HG03108 (cell line): ENCODE results near the gene DCP2.

Experiments used
- ATAC-seq: cut with Tn5 transposase; IDR thresholded peaks from one replicate; pipeline ENCODE4 v1.9.1; 2021; ENCODE audit warnings: moderate library complexity; ENCODE audit not compliant: unreplicated experiment

DCP2 gene

DNA sequence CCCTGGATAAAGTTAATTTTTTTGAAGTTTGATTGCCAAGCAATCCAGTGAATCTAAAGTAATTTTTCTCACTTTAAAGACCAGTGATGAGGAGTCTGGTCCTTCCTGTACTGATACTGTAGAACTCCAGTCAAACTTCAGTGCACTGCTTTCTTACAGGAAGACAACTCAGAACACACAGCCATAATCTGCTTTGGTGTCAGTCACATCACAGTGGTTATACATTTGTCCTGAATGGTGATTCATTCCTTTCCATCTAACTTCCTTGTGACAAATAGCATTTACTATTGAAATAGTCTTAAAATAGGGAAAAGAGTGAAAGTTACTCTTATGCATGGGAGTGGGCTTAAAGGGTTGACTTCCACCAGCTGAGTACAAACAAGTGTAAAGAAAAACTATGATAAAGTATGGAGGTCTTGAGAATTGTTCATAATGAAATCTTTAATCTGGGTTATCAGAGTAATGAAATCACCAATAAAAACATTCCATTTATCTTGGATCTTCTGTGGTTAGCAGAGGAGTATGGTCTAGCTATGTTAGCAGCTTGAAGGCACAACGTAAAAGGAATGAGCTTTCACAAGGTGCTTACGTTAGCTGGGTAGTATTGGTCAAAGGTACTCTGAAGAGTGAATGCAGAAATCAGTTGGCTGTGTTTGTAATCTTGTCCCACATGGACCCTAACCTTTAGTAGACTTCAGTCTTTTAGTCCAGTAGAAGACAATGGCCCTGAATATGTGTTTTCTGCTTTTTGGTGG is 41.5 kb downstream of the DCP2 start:
- no peak for ATAC-seq

DNA sequence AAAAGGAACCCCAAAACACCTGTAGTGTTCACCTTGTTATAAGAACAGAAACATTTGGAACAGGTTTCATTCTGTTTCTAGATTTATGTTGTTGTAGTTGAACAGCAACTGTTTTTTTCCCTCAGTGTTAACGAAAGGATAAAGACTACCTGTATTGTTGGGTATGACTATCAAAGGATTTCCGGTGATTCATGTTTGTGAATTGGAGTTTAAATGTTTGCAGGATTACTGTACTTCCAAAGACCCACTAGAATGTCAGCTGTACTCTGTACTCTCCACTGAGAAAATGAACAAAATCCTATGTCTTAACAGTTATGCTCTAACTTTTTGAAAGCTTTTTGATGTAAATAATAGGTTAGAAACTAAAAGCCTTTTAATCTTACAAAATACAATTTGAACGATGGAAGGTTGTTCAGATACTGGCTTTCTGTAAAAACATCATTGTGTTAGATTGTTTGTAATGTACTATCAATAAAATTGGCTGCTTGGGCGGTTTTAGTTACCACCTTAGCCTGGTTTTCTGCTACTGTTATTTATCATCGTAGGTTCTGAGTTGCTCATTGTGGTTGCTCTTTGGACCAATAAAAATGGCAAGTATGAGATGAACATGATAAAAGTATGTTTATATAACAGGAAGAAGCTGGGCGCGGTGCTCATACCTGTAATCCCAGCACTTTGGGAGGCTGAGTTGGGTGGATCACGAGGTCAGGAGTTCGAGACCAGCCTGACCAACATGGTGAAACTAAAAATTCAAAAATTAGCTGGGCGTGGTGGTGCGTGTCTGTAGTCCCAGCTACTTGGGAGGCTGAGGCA is 44.1 kb downstream of the DCP2 start:
- ATAC-seq = no peak

DNA sequence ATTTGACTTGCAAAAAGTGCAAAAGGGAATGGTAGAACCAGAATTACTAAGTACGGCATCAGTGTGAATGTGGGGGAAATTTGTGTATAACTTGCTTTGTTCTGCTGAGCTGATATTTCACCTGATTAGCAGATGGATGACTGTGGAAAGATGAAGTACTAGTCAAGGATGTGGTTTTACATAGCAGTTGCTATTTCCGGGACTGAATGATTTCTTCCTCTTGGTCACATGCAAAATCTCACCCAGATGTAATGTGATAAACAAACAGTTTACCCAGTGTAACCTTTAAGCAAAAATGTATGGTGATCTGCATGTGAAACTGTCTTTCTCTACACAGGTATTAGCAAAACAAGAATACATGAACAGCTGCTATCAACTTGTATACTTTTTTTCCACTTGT is 46.1 kb downstream of the DCP2 start:
- ATAC-seq = peak; percentile 66

DNA sequence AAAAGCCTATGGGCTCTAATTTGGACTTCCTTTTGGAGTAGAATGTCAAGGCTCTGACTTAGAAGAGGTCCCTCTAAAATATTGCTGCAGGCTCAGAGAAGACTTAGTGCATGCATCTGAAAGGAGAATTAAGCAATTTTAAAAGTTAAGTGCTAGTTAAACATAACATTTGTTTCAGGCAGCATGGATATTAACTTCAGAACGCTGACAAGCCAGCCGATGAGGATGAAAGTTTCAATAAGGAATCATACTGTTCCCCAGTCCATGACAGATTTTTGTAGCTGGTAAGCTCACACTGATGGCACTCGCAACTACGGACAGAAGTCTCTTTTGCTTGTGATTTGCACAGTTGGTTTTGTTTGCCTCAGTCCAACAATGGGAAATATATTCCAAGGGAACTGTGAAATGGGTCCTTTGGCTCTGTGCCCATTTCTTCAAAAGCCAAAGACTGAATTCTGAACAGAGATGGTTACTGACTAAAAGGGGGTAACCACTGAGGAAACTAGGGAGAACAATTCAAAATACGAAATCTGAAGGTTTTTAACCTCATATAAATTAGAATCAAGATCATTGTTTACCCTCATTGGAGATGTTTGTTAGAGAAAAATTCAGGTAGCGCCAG is 47.6 kb downstream of the DCP2 start:
- ATAC-seq = no peak

DNA sequence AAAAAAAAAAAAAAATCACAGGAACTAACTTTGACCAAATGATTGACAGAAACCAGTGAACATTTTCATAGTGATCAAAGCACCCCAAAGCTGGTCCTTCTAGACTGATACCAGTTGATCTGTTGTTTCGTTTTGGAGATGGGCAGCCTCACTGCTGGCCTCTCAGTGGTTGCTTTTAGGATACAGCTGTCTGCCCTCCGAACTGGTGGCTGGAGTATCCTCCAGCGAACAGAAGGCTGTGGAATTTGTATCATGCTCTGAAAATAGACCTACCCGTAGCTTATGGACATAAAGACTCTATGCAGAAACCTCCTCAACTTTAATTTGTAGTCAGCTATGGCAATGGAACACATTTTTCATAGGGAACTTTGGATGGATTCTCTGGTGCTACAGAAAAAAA is 49.0 kb downstream of the DCP2 start:
- no peak for ATAC-seq

DNA sequence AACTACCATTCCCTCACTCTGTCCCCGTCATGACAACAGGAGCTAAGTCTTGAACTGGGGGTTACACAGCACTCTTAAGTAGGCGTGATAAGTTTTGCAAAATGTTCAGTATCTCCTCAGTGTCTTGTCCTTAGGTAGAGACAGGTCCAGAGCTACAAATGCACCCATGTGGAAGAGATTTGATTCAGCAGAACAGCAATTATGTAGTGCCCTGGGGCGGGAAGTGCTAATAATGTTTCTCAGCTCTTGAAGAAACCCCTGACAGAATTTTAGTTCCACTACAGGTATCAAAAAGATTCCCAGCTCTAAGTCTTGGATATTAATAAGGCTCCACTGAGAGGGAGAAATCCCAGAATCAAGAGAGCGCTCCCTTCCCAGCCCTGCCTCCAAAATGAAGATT is 49.6 kb downstream of the DCP2 start:
- ATAC-seq = no peak

DNA sequence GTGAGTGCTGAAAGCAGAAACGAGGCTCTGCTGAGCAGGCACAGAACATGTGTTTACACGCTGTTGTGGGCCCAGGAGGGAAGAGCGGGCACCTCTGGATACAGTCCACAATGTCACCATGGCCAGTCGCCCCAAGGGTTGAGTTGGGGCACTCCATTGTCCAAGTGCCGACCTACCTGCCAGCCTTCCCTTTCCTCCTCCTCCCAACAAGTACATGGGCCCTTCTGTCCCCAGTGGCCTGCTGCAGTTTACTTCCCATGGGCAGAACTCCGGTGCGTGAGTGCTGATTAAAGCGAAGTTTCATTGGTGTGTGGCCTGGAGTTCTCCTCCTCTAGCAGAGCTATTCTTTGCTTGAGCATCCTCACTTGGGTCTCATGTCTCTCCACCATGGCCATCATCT is 50.4 kb downstream of the DCP2 start:
- no peak for ATAC-seq

DNA sequence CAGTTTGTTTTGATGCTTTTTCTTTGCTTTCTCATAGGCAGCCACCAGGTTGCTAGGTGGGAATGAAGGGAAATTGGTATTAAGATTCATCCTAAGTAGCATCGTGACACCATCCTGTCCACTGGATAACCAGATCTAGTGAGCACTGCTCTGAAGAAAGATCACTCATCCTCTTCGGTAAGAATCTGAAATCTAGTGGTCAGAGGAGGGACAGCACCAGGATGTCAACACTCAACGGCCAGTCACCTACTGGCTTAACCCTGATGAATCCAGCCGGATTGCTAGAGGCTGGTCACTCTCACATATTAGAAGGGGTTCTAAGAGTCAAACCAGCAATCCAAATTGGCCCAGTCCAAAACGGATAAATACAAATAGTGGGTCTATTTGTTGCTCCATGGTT is 50.8 kb downstream of the DCP2 start:
- no peak for ATAC-seq

DNA sequence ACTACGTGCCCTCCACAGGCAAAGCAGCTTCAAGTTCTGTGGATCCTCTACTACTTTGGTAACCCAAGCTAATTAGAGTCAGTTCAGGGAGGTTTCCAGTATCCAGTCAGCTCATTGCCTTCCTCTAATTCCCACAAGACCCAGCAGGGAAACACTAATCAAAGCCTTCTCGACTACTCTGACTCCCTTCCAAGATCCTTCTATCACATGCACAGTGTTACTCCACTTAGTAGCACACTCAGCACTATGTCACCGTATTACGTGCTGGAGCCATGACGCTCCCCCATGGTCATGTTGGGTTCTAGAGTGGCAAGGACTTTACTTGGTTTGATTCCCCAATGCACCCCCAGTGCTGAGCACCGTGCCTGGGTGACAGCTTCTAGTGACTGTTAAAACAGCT is 53.0 kb downstream of the DCP2 start:
- no peak for ATAC-seq

DNA sequence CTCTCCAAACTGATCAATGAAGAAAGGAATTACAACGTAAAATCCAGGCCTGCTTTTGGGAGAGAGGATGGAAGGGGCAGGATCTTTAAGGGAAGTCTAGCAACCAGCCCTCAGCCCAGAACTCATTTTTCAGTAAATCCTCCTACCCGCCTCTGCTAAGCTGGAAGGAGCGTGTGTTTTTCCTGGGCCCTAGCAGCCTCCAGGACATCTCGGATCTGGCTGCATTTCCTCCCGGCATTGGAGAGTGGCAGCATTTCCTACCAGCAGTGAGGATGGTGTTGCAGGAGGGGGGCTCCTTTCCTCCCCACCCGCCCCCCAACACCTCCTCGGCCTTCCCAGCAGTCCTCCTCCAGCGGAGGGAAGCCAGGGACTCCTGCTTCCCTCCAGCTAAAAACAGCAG is 54.5 kb downstream of the DCP2 start:
- no peak for ATAC-seq

DNA sequence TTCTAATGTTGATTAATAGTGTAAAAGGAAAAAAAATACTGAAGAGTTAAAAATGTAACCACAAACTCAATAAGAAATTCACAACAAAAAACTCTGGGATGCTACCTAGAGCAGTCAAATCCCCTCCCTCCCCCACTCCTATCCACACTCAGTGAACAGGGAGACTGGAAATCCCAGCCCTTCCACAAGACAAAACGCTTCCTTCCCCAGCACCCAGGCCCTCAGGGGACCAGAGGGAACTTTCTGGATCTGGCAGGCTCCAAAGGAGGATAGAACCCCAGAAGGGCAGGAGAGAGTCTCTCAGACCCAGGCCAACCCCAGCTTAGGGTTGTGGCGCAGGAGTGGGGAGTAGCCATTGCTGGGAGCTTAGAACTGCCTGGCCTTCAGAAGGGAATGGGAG is 55.0 kb downstream of the DCP2 start:
- no peak for ATAC-seq

DNA sequence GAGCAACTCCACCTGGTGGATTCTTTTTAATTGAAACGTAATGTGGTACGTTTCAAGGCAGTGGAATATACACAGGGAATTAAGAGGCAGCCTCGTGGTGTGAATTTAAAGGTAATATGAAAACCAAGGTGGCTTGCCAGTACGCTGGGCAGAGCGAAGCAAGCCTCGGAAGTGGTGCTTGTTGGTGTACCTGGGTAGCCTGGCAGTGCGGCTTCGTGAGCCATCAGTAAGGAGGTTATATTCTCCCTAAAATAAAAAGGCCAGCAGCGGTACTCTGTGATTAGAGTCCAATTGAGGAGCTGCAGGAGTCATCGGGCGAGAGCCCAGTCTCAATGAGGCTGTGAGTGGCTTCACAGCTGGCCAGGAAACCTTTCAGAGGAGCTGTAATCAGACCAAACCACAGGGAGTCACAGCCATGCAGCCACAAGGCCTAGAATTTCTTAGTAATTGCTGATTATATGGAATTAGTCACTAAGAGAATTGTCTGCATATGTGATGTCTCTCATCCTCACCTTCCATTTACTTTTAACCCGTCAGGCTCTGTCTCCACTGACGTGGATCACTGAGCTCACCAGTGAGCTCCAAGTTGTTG is 57.7 kb downstream of the DCP2 start:
- ATAC-seq = no peak

DNA sequence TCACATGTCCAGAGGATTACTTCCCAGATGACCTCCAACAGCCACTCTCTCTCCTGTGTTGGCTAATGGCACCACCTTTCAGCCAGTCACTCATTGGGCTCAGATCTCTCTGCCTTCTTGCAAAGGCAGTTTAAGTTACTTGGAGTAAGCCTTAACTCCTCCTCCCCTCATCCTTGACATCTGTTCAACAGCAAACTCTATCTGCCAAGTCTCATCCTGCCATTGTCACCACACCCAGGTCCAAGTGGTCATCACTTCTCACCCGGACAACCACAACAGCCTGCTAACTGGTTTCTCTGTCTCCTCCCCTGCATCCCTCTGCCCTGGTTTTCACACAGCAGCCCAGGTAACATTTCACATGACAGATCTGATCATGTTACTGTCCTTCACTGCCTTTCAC is 58.5 kb downstream of the DCP2 start:
- no peak for ATAC-seq

DNA sequence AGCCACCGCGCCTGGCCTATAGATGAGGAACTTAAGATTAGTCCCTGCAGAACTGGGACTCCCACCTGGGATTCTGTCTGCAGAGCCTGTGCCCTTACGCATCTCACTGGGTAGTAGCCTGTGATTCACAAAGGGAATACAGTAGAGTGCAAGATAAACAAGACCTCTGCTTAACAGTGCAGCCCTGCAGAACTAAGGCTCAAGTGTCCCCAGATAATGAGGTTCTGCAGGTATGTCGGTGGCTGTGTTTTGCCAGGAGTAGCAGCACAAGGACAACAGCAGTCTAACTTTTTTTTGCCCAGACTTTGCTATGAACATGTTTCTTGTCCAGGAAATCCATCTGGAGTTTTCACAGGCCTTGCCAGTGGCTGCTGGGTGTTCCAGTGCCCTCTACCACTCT is 59.7 kb downstream of the DCP2 start:
- ATAC-seq = no peak

DNA sequence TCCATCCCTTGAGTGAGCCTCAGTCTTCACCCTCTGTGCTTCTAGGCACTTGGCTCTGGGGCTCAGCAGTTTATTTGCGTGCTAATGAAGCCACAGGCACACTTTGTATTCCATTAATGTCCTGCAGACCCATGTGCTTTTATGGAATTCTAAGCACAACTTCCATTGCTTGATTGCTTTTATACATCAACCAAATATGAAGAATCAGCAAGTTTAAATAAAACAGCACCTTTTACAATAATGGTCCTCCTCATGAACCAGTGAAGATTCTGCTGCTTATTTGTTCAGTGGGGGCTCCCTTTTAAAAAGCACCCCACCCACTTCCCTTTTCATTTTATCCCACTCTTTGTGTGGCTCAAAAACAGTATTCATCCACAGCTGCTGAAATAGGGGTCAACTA is 60.2 kb downstream of the DCP2 start:
- no peak for ATAC-seq

DNA sequence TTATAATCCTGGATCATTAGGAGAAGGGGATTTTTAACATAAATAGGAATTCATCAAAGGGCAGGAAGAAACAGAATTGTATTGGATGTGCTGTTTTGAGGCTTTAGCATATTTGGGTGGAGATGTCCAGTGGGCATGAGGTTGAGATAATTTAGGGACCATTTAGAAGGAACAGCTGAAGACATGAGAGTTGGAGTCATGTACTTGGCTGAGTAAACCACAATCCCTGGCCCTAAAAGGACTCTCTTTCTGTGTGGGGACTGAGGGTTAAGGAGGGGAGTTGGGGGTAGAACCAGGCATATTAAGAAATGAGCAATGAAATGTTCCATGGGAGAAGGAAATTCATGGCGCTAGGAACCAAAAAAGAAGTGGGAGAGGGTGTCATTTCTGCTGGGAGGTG is 61.5 kb downstream of the DCP2 start:
- no peak for ATAC-seq

DNA sequence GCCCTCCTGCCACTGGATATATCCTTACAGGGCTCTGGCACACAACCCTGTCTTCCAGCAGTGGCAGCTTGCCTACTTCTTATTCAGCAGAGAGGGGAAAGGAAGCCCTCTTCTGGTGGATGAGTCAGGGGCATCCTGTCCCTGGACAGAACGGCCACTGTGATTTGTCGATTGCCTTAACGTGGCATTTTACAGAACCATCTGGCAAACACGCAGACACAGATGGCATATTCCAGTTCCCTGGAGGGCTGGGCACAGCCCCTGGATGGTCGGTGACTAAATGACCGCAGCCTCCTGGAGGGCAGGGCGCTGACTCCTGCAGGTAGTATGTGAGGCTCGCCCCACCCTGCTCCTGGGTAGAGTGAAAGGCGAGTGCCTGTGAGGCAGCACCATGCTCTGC is 62.1 kb downstream of the DCP2 start:
- no peak for ATAC-seq

DNA sequence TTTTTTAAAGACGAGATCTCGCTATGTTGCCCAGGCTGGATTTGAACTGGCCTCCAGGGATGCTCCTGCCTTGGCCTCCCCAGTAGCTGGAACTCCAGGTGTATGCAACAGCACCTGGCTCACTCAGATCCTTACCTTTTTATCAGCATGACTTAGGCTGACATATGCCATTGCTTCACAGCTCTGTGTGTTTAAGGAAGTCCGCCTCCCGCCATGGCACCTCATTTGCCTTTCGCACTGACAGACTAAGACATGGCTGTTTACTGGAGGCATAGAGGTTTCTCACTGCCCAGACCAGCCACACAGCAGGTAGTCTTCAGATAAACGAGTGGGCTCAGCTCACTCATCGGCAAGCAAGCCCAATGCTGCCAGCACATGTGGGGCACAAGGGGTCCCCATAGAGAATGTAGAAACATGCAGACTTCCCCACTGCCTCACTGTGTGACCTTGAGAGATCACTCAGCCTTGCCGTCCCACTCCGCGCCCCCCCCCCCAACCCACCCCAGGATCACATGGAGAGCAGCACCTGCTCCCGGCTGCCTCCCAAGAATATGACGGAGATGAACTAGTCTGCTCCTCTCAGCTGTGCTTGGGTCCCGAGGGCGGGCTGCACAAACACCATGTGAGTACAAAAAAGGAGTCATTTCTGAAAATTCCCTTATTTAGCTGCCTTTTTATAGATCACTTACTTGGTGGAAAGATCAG is 62.8 kb downstream of the DCP2 start:
- ATAC-seq = no peak

DNA sequence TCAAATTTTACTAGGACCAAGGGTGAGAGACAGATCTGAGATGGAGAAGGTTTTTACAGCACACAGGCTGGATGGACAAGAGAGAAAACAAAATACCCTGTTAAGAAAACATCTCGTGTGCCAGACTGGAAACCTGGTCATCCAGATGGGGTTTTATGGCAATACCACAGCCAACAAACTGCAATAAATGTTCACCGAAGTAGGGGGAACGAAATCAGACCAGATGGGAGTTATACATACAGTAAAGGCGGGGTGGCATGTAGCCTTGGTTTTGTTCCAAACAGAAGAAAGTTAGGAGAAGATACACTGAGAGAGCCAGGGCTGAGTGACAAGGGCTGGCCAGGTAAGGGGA is 63.3 kb downstream of the DCP2 start:
- no peak for ATAC-seq

DNA sequence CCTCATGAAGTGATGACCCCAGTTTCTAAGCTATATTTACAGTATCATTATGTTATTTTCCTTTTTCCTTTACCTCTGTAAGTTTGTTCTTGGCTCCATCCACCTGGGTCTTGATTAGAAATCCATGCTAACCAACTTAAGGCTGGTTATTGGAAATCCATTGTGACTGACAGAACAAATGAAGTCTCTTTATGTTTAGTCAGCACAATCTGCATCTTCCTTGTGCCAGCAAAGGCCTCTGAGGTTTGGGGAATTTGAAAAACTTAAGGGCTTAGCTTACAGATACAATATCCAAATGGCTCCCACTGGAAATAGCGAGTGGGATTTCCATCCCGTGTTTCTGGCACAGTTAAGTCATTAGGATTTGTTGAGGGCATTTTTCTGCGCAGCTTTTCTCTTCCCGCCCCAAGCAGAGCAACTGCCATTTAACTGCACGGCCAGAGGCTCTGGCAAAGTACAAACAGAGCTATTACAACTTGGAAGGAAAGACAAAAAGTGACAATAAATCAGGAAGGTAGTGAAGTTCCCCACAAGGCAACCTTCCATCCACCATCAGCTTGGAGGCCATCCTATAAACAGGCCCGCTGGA is 64.2 kb downstream of the DCP2 start:
- ATAC-seq = no peak
